Hindlimb muscle (tissue), 1 donor: ENCODE measurements around the gene ENTREP3. TPM values are rescaled to one million over a fixed set of nuclear protein-coding genes. Genes with fewer than 3 reads are reported as not detected.
"Not testable (repeated sequence)": the region's sequence is repeated elsewhere in the genome, so short reads cannot be mapped to it uniquely, and the experiment has no call there.

ENCODE experiments used
- DNase-seq: peaks from one replicate; pipeline ENCODE4 v3.0.0-alpha.2; 2013
- polyA plus RNA-seq: library from polyadenylated mRNA; unstranded; fragments of 120-200 nt; gene quantifications from one replicate; pipeline ENCODE4 v1.2.1, GENCODE V29; 2013; ENCODE audit not compliant: insufficient read length

Gene ENTREP3
- polyA plus RNA-seq, 1 donor: 17.6 TPM

GRCh38 chr1:155220211-155220965 is 34.9 kb downstream of the ENTREP3 start:
- not testable (repeated sequence) for DNase-seq

DNA sequence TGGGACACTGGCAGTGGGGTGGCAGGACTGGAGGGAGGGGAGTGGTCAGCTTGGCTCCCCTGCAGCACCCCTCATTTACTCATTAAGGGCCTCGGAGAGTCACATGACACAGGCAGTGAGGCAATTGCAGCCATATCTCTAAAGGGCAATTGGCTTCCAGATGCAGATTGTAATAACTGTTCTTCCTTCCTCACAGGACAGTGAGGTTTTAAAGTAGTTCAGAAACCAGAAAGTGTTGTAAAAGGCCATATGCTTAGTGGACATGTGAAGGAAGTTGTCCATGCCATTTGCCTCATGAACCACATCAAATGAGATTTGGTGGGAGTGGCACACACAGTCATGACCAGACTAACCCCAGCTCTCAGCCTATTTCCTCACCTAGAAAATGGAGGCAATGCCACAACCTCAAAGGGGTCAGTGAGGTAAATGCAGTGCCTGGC is 35.7 kb downstream of the ENTREP3 start:
- no peak for DNase-seq

- no peak for DNase-seq
Measured at GRCh38 chr1:155218854-155219591, 36.3 kb downstream of the ENTREP3 start.

DNA sequence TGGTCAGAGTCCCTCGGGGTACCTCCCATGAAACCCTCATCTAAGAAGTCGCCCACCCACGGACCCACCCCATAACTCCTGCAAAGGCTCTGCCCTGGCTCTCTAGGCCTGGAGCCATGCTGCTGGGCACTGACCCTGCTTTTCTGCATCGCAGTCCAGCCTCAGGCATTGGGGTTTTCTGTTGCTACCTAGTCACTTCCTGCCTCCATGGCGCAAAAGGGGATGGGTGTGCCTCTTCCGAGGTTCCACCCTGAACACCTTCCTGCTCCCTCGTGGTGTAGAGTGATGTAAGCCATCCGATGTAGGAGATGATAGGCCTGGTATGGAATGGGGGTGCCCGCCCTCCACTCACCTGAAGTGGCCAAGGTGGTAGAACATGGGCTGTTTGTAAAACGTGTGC is 40.6 kb downstream of the ENTREP3 start:
- DNase-seq: not testable (repeated sequence)

DNA sequence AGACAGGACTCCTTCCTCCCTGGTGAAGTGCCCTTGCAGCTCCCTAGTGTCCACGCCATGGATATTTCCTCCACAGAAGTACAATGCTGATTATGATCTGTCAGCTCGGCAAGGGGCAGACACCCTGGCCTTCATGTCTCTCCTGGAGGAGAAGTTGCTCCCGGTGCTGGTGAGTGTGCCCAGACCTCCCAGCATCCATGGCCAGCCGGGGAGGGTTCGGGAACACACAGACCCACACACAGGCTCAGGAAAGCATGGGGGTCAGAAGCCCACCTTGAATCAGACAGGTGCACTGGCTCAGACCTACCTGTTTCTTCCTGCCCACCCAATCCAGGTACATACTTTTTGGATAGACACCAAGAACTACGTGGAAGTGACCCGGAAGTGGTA is 43.2 kb downstream of the ENTREP3 start:
- DNase-seq: not testable (repeated sequence)

GRCh38 chr1:155211381-155212050 is 43.8 kb downstream of the ENTREP3 start:
- peak; percentile 83 for DNase-seq

DNA sequence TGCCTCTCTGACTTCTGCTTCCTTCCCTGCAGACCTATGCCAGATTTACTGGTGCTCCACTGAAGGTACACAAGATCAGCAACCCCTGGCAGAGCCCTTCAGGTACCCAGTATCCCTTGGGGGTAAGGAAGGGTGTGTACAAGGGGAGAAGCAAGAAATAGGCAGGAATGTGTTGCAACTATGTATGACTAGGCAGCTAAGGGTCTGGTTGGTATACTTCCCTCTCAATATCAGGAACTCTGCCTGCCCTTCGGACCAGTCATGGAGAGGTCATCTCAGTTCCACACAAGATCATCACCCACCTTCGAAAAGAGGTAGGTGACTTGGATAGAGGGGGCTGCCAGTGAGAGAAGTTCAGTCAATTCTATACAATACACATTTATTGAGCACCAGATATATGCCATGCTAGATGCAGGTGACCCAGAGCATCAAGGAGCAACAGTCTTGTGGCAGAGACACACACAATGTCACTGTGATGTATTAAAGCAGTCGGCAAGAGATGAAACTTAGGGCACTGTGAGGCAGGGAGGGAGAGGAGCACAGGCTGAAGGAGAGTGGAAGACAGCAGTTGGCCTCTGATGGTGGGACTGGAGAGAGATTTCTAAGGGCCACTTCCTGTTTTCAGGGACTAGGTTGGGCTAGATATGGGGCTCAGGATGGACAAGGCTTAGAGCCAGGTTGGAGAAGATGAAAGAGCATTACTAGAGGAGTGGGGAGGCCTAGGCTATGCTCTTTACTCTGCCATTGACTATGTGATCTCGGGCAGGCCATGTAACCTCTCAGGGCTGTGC is 44.8 kb downstream of the ENTREP3 start:
- DNase-seq: no peak

- no peak for DNase-seq
Measured at GRCh38 chr1:155209312-155209721, 46.0 kb downstream of the ENTREP3 start.

DNA sequence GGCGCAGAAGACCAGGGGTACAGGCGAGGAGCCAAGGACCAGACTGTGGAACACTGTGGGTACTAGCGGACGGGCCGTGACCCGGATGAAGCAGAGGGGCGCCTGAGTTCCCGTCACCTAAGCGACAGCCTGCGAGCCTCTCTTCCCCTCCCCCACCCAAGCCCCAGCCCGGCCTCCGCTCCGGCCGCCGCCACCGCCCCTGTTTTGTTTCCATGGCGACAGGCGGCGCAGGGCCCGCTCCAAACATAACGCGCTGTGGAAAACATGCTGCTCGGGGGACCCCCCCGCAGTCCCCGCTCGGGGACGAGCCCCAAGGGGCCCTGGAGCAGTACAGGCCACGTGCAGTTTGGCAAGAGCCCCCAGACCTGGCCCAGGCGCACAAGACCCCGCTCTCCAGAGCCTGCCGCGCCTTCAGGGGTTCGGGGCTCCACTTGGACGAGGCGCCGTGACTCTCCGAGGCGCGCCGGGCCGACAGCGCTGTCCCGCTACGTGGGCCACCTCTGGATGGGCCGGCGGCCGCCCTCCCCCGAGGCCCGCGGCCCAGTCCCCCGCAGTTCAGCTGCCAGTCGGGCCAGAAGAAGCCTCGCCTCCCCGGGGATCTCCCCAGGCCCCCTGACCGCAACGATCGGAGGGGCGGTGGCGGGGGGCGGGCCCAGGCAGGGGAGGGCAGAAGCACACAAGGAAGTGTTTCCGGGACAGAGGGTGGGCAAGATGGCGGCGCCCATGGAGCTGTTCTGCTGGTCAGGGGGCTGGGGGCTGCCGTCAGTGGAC is 46.6 kb downstream of the ENTREP3 start, which contains the start of gene MTX1:
TSS of gene MTX1 (plus strand) at position 155 of the 771 bp plus-strand sequence. CDS start at position 265, 110 bp downstream.
- DNase-seq: peak; percentile 95

DNA sequence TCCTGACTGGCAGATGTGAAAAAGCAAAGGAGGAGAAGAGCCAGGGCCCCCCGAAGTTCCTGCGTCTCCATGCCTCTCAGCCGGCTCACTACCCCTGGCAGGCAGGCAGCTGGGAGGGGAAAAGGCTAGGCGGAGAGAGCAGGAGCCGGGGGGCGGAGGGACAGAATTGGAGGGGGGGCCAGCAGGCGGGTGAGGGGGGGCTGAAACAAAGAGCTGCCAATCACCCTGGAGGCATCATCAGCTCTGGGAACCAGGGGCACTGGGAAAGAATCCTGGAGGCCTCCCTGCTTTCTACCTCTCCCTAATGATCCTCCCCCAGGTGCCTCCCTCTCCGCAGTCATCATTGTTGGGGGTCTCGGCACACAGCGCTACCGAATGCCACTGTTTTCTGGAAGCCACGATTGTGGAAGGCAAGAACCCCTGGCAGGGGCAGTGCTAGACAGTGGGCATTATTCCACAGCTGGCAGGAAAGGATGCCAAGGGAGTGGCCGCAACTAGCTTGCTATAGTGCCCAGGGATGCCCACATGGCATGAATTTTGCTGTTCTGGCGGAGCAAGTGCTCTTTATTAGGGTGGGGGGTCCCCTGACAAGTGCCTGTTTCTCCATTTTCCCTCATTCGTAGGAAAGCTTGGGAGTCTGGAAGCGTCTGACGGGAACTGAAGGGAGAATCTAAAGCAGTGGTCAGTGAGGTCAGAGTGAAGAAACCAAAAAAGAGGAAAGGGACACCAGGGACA is 47.3 kb downstream of the ENTREP3 start, which contains the start of gene THBS3:
TSS of gene THBS3 (minus strand) at position 92 of the 735 bp plus-strand sequence. CDS start at position 71, 21 bp downstream.
- DNase-seq: peak; percentile 75

- peak; percentile 84 for DNase-seq
Measured at GRCh38 chr1:155206891-155207805, 48.1 kb downstream of the ENTREP3 start.

GRCh38 chr1:155205969-155206593 is 49.2 kb downstream of the ENTREP3 start:
- no peak for DNase-seq

- DNase-seq: no peak
Measured at GRCh38 chr1:155205035-155205434, 50.2 kb downstream of the ENTREP3 start.

DNA sequence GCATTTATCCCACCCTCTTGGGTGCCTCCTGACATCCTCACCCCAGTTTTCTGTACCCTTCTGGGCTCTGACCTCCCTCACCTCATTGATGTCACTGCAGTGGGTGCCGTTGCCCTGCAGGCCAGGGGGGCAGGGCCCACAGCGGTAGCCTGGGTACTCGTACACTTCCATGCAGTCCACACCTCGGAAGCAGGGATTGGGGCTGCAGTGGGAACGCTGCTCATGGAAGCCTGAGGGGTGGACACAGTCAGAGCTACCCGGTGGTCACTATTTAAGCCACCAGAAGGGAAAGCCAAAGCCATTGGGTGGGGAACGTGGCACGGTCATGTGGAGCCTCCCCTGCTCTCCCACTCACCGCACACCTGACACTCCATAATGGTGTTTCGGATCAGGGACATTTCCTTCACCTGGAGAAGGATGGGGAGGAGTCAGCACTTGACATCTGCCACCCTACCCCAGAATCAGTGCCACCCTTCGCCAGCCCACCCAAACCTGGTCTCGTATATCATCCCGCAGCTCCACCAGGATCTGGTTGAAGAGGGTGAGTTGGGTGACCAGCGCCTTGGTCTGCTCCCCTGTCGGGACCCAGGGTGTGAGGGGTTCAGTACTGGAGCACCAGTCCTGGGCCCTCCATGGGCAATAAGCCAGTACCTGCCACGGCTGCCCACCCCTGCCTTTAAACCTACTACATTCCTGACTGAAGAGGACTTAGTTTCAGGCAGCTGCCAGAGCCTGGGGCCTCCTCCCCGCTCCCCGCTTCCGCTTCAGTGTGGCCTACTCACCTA is 52.4 kb downstream of the ENTREP3 start:
- no peak for DNase-seq

GRCh38 chr1:155202198-155202597 is 53.1 kb downstream of the ENTREP3 start:
- DNase-seq: no peak

- no peak for DNase-seq
Measured at GRCh38 chr1:155200920-155201319, 54.4 kb downstream of the ENTREP3 start.

DNA sequence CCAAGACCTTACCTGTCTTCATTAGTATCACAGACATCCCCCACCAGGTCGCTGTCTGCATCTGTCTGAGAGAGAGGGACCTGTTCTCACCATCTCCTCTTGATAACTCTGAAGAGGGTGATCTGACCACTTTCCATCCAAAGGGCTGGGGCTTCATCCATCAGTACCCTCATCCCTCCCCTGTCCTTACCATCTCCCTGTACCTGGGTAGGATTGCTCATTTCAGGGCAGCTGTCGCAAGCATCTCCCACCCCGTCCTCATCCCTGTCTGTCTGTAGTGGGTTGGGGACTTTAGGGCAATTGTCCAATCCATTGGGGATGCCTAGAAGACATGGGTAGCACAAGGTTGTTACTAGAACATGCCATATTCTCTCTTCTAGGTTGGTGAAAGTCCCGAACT is 55.5 kb downstream of the ENTREP3 start:
- DNase-seq: no peak

- no peak for DNase-seq
Measured at GRCh38 chr1:155198547-155198906, 56.8 kb downstream of the ENTREP3 start.
